HG03280 (cell line): Measurements from ENCODE around the gene DBN1.

ENCODE experiments used
- ATAC-seq: cut with Tn5 transposase; IDR thresholded peaks from one replicate; pipeline ENCODE4 v1.9.1; 2021; ENCODE audit warnings: mild to moderate bottlenecking, moderate library complexity; ENCODE audit not compliant: unreplicated experiment

Gene DBN1

DNA sequence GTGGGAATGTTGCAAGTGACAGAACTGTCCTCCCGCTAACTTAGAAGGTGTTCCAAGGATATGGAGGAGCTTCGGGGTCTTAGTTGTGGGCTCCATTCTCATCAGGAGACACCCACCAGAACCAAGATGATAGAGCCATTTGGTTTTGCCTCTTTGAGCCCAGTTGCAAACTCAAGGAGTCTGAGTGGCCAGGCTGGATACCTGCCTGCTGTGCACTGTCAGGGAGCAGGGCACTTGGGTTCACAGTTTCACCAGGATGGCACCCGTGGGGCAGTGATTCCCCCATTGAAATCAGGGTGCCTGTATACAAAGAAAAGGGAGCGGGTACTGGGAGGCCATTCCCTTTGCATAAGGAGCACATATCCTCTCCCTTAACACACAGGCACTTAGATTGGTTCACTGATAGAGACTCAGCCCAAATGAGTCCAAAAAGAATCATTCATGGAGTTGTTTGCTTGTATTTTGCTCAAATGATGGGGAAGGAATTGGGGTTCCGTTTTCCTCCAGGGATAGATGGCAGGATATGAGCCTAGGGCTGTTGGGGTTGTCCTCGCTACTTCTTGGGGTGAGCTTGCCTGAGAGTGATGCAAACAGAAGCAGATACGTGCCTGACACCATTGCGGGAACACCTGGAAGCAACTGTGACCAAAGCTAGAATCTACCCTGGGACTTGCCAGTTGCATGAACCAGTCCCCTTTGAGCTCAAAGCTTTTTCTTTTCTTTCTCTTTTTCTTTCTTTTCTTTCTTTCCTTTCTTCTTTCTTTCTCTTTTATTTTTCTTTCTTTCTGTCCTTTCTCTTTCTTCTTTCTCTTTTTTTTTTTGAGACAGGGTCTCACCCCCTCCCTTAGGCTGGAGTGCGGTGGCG, 28.1 kb downstream of the DBN1 start:
- ATAC-seq, result no peak

DNA sequence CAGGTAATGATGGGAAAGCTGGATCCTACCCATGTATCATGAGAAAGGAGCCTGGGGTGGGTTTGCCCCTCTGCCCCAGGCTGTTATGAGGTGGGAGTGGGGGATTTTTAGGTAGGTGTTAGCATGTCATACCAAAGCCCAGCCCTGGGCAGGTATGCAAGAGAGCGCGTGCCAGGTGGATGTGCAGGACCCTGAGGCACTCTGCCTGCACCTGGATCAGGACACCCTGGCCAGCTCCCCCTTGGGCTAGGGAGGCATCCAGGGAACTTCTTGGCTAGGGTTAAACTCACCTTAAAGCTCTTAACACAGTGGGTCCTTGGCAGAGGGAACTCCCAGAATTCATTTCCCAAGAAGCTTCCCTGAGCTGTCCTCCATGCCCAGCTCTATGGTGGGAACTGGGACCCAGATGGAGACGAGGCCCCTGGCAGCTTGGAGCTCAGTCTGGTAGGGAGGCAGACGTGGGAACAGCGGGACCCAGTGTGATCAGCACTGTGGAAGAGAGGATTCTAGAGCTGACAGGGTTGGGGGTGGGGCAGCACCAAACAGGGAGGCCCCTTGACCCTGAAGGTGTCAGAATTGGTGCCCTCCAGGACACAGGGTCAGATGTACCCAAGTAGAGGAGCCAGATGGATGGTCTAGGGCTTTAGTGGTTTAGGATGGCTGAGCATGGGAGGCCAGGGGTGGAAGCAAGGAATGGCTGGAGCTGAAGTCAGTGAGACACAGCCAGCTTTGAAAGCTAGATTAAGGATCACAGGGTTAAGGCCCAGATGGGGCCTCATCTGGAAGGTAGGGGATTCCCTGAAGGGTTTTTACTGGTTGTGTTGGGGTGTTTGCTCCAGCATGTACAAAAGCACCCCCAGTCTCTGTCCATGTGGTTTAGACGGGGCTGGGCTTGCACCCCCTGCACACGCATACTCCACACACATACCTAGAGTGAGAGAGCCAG, 29.1 kb downstream of the DBN1 start:
- no peak for ATAC-seq

- no peak for ATAC-seq
Measured at GRCh38 chr5:177443144-177443983, 30.1 kb downstream of the DBN1 start.

GRCh38 chr5:177442066-177442826, 31.2 kb downstream of the DBN1 start:
- ATAC-seq, result no peak

DNA sequence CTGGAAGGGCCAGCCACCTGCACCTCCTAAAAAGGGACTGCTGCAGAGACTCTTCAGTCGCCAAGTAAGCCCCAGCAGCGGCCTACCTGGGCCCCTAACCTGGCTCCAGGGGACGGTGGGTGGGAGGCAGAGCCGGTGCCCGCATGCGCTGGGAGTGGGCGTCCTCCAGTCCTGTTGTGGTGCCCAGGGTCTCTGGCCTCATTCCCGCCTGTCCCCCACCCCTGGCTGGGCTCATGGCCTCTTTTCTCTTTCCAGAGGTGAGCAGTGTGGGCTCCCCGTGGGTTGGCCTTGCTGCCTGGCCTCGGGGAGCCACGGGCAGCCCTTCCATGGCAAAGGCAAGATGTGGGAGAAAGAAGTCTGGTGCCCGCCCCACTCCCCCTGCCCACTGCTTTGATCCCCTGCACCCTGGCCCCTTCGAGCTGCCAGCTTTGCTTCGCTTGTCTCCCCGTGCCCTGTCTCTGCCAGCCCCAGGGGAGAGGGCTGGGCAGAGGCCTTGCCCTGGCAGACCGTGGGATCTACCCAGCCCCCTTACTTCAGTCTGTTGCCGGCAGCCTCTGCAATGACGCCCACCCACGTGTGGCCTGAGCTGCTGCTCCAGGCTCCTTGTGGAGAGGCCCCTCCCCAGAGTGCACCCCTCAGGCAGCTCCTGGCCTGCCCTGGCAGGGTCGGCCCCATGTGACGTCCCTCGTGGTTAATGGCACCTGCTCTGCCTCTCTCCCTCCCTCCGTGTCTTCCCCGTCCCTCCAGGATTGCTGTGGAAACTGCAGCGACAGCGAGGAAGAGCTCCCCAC, 32.2 kb downstream of the DBN1 start:
- no peak for ATAC-seq

DNA sequence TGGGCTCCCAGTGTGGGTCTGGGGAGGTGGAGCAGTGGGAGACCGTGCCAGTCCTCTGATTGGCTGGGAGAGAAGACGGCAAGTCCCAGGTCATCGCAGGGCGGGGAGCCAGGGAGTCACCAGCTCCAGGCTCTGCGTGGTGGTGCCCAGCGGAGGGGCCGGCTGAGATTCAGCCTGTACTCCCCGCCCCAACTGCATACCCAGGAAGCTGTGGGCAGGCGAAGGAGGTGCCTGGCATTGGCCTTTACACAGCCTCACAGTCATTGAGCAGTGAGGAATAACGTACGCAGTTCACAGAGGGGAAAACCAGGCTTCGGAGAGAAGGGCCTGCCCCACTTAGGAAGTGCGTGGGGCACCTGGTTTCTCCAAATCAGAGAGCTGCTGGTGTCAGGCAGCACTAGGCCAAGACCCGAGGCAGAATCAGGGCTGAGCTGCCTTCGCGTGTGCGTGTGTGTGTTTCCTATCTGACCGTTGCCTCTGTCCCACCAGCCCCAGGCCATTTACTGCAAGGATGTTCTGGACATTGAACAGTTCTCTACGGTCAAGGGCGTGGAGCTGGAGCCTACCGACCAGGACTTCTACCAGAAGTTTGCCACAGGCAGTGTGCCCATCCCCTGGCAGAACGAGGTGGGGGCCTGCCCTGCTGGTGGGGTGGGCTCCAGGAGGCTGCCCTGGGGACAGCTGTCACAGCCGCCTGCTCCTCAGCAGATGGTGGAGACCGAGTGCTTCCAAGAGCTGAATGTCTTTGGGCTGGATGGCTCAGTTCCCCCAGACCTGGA, 33.0 kb downstream of the DBN1 start:
- no peak for ATAC-seq

GRCh38 chr5:177439518-177440053, 33.8 kb downstream of the DBN1 start:
- no peak for ATAC-seq

DNA sequence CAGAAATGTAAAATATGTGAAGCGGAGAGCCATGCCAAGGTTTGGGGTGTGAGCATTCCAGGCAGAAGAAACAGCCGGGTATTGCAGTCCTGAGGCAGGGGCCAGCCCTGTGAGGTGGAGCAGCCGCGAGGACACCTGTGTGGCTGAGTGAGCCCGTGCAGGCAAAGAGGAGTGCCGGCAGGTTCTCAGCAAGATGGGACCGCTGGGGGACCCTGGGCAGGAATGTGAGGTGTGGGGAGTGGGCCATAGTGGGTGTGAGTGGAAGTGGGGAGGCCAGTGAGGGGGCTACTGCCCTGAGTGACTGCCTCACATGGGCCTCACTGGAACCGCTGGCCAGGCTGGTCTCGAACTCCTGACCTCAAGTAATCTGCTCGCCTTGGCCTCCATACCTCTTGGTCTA, 35.0 kb downstream of the DBN1 start:
- no peak for ATAC-seq

- ATAC-seq, result no peak
Measured at GRCh38 chr5:177437623-177438022, 35.8 kb downstream of the DBN1 start.

DNA sequence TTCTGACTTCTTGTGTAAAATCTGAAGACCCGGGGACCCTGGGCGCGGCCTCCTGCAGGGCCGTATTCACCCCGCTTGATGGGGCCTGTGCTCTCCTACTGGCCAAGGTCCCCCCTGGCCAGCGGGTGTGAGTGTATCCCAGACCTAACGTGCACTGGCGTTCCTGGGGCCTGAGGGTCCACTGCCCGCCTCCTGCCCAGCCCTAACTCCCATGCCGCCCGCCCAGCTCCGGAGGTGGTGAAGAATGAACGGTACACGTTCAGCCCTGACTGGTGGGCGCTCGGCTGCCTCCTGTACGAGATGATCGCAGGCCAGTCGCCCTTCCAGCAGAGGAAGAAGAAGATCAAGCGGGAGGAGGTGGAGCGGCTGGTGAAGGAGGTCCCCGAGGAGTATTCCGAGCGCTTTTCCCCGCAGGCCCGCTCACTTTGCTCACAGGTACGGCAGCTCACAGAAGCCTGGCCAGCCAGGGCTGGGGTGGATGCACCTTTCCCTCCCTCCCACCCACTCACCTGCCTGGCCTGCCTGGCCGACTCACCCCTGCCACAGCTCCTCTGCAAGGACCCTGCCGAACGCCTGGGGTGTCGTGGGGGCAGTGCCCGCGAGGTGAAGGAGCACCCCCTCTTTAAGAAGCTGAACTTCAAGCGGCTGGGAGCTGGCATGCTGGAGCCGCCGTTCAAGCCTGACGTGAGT, 37.4 kb downstream of the DBN1 start:
- ATAC-seq, result no peak

GRCh38 chr5:177434942-177435738, 38.3 kb downstream of the DBN1 start:
- no peak for ATAC-seq

DNA sequence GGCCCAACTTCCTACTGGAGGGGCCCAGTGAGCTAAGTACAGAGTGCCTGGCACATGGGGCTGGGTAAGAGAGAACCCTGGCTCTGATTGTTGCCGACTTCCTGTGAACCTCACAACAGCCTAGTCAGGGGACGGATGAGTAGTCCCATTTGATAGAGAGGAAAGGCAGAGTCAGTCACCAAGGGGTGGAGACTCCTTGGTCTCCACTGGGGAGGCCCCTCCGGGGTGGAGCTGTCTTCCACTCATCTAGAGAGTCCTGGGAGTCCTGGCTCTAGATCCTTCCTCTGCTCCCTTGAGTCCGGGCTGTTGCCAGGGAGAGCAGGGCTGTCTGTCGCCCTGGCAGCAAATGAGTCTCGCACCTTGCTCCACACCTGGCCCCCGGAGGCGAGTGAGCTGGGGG, 39.0 kb downstream of the DBN1 start:
- no peak for ATAC-seq

DNA sequence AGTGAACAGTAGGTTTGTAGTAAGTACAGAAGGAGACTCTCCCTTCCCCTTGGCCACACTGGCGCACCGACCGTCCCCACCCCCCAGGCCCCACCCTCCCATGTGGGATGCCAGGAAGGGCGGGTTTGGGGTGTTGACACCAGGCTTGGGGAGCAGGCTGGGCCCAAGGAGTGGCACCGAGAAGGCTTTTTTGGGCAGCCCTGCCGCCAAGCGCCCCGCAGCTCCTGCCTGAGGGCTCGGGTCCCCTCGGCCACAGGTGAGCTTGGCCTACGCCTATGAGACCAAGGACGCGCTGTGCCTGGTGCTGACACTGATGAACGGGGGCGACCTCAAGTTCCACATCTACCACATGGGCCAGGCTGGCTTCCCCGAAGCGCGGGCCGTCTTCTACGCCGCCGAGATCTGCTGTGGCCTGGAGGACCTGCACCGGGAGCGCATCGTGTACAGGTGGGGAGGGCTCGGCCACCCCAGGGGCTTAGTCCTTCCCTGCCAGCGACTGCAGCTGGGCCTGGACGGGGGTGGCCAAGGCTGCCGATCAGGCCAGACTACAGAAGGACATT, 39.7 kb downstream of the DBN1 start:
- no peak for ATAC-seq

DNA sequence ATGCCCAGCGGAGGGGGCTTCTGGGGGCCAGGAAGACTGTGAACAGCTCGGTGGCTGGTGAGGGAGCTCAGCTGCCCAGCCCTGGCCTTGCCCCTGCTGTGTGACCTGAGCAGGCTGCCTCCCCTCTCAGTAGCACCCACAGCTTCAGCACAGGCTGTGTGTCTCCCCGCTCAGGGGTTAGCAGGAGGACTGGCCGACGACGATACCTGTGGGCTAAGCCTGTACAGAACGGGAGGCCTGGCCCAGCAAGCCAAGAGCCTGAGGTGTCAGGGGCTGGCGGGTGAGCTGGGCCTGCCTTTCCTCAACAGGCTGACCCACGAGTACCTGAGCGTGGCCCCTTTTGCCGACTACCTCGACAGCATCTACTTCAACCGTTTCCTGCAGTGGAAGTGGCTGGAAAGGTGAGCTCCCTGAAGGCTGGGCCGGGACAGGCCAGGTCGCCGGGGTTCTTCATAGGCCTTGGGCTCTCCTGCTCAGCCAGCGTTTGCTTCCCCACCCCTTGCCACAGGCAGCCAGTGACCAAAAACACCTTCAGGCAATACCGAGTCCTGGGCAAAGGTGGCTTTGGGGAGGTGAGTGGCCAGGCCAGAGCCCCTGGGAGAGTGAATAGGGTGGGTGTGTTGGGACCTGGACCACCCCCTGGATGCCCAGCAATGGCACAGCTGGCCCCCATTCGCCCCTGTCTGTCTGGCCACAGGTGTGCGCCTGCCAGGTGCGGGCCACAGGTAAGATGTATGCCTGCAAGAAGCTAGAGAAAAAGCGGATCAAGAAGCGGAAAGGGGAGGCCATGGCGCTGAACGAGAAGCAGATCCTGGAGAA, 40.4 kb downstream of the DBN1 start:
- ATAC-seq, result no peak

GRCh38 chr5:177432143-177432838, 41.1 kb downstream of the DBN1 start:
- no peak for ATAC-seq
